OCI-LY7 (cell line): ENCODE results near the gene MISP3. TPM values are rescaled to one million over a fixed set of nuclear protein-coding genes. Genes with fewer than 3 reads are reported as not detected.

ENCODE experiments used
- BruUV-seq: library from RNA; stranded (reverse); fragments of 400-500 nt; replicated peaks from 2 replicates; lab custom pipeline; 2021; lab: Mats Ljungman, UMichigan
- CTCF ChIA-PET: fragments of 300-600 bp; sonication (Branson Sonifier 250); formaldehyde crosslinking; loops from one replicate; lab custom pipeline; 2022; ENCODE audit warnings: antibody characterized with exemption; ENCODE audit not compliant: unreplicated experiment; lab: Charles Lee
- POLR2A ChIA-PET: fragments of 300-600 bp; sonication (Branson Sonifier 250); formaldehyde crosslinking; loops from one replicate; lab custom pipeline; 2022; ENCODE audit warnings: antibody characterized with exemption; lab: Charles Lee
- DNase-seq: peaks from one replicate; pipeline ENCODE4 v3.0.0-alpha.2; 2015; ENCODE audit warnings: low spot score
- H2AFZ ChIP-seq: fragments of 200-600 bp; sonication (generic), shearing (Covaris generic); 2 replicates; pipeline ENCODE4 v1.6.1; 2014; ENCODE audit warnings: mild to moderate bottlenecking, antibody characterized with exemption, low read length, moderate library complexity
- H3K27ac ChIP-seq: fragments of 200-600 bp; sonication (generic); 2 replicates; pipeline ENCODE4 v1.5.1; 2014; ENCODE audit warnings: mixed run types, low read depth, mild to moderate bottlenecking, moderate library complexity, low read length, inconsistent platforms; ENCODE audit not compliant: poor library complexity, severe bottlenecking
- H3K36me3 ChIP-seq: fragments of 200-600 bp; sonication (generic); 2 replicates; pipeline ENCODE4 v1.6.1; 2014; ENCODE audit warnings: mild to moderate bottlenecking, antibody characterized with exemption, low read length, moderate library complexity, mixed read lengths; ENCODE audit not compliant: insufficient read depth
- H3K4me1 ChIP-seq: fragments of 200-600 bp; sonication (generic); 2 replicates; pipeline ENCODE4 v1.5.1; 2014; ENCODE audit warnings: mild to moderate bottlenecking, low read length; ENCODE audit not compliant: insufficient read depth, poor library complexity, severe bottlenecking
- H3K4me2 ChIP-seq: fragments of 200-600 bp; sonication (generic); 2 replicates; pipeline ENCODE4 v1.6.1; 2014; ENCODE audit warnings: mild to moderate bottlenecking, low read length
- H3K4me3 ChIP-seq: fragments of 200-600 bp; sonication (generic); 2 replicates; pipeline ENCODE4 v1.5.1; 2014; ENCODE audit warnings: mild to moderate bottlenecking, low read depth, low read length; ENCODE audit not compliant: poor library complexity, severe bottlenecking
- H3K79me2 ChIP-seq: fragments of 200-600 bp; sonication (generic); 2 replicates; pipeline ENCODE4 v1.6.1; 2016; ENCODE audit warnings: low read depth, mild to moderate bottlenecking, low read length, moderate library complexity, mixed read lengths; ENCODE audit not compliant: insufficient read depth
- H3K9me2 ChIP-seq: fragments of 200-600 bp; sonication (generic); 2 replicates; pipeline ENCODE4 v1.6.1; 2016; ENCODE audit warnings: mild to moderate bottlenecking, low read length, mixed read lengths; ENCODE audit not compliant: insufficient read depth
- H3K9me3 ChIP-seq: fragments of 200-600 bp; sonication (generic); 2 replicates; pipeline ENCODE4 v1.6.1; 2014; ENCODE audit warnings: mild to moderate bottlenecking, mixed run types, low read length, mixed read lengths
- H4K20me1 ChIP-seq: fragments of 200-600 bp; sonication (generic); 2 replicates; pipeline ENCODE4 v1.6.1; 2014; ENCODE audit warnings: mild to moderate bottlenecking, antibody characterized with exemption, low read length, moderate library complexity, mixed read lengths; ENCODE audit not compliant: insufficient read depth
- CTCF ChIP-seq: fragments of 200-600 bp; sonication (generic); conservative IDR thresholded peaks from 2 replicates; pipeline ENCODE4 v1.5.1; 2014; ENCODE audit warnings: mild to moderate bottlenecking, antibody characterized with exemption, low read length, moderate library complexity, mixed read lengths
- EZH2phosphoT487 ChIP-seq: fragments of 200-600 bp; sonication (generic); IDR thresholded peaks from 2 replicates; pipeline ENCODE4 v1.6.1; 2018; ENCODE audit warnings: low read depth, borderline replicate concordance, mild to moderate bottlenecking, mixed run types, antibody characterized with exemption, low read length, moderate library complexity, mixed read lengths
- intact Hi-C: fragments of 100-400 bp; cut with micrococcal nuclease; formaldehyde crosslinking; loops from one replicate; pipeline ENCODE4 v1.10.0; 2022; ENCODE audit not compliant: unreplicated experiment
- total RNA-seq, 2 experiments: library from RNA; depleted of rRNA in 1 of 2; stranded (reverse); fragments of >200 nt in 1 of 2; shearing (Covaris generic) in 1 of 2; gene quantifications; 2 replicates each; pipeline ENCODE4 v1.2.3, GENCODE V29; 2014 to 2022

MISP3 gene
- total RNA-seq, 2 experiments from 2014 or later, result 3.3 to 3.9 TPM

DNA sequence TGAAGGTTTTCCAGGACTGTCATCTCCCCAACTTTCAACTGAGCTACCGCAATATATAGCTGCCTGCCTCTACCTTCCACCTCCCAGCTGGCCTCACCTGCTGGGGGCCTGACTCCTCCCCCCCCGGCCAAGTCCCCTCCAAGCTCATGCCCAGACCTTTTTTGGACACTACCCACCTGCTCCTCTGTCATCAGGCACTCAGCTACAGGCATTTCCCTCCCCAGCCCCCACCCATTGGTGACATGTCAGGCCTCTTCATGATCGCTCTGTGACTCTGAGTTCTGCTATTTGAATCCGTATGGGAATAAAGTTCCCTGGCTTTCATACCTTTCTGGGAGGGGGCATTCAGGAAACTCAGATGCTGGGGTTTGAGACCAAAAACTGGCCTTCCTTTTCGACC, 43.2 kb downstream of the MISP3 start:
- H4K20me1 ChIP-seq, result no peaks in the 10 kb centered on the region
- no peaks in the 10 kb centered on the region for H3K9me2 ChIP-seq
- no peak overlapping the region for H3K27ac ChIP-seq
- no peak for DNase-seq
- POLR2A ChIA-PET, result interaction anchor here (0.6 to 1.5 kb wide), 3 partner anchors 14 to 21 kb away, joined by 3 to 7 read pairs (median 4); partner anchors contain the start of gene ASF1B
- intact Hi-C loops, result no loop called here
- no TSS peak for BruUV-seq
- no peak overlapping the region for H2AFZ ChIP-seq
- TF ChIP-seq EZH2phosphoT487 (no peak), CTCF (no peak)
- H3K36me3 ChIP-seq, result peaks cover 7% of the 10 kb centered on the region
- no peak overlapping the region for H3K4me3 ChIP-seq
- no peaks in the 10 kb centered on the region for H3K9me3 ChIP-seq
- H3K4me1 ChIP-seq, result peaks cover 31% of the 10 kb centered on the region
- CTCF ChIA-PET, result interaction anchor here (0.8 to 1.2 kb wide), 2 partner anchors 10 to 14 kb away, joined by 3 to 5 read pairs; no protein-coding TSS in a partner anchor
- H3K79me2 ChIP-seq, result no peaks in the 10 kb centered on the region; the same call in 1 of the 2 replicates
- H3K4me2 ChIP-seq, result peak overlapping the region; percentile 84

DNA sequence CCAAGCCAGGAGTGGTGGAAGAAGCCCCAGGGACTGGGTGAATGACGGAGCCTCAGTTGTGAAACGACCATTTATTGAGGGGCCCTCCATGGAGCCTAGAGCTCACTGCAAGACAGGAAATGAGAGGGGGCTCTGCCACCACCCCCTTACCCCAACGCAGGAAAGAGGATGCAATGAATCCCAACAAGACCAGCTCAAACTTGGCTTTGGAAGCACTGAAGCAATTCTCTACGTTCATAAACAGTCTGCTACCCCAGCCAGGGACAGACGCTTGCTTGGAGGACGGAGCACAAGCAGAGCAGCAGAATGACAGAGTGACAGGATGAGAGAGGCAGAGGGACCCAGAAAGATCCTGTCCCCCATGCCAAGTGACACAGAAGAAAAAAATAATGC, 43.9 kb downstream of the MISP3 start:
- H3K4me3 ChIP-seq, result peak overlapping the region; percentile 94
- BruUV-seq, result no TSS peak
- no peak overlapping the region for H2AFZ ChIP-seq

More for the DNA sequence above, 43.9 kb downstream of the MISP3 start:
- Histone ChIP-seq H3K9me2 (no peaks in the 10 kb centered on the region), H3K4me2 (peak overlapping the region; percentile 84), H3K36me3 (peaks cover 12% of the 10 kb centered on the region), H3K4me1 (peaks cover 31% of the 10 kb centered on the region), H4K20me1 (no peaks in the 10 kb centered on the region), H3K79me2 (no peaks in the 10 kb centered on the region; the same call in 1 of the 2 replicates), H3K27ac (no peak overlapping the region), H3K9me3 (no peaks in the 10 kb centered on the region)
- DNase-seq, result no peak
- ChIA-PET POLR2A (interaction anchor here (0.6 to 0.7 kb wide), 2 partner anchors 13 to 304 kb away, joined by 3 to 7 read pairs; no protein-coding TSS in a partner anchor), CTCF (interaction anchor here (1.2 kb wide), 1 partner anchor 11 kb away, joined by 5 read pairs; no protein-coding TSS in a partner anchor)
- TF ChIP-seq EZH2phosphoT487 (no peak), CTCF (no peak)
- intact Hi-C loops, result no loop called here
